ENCODE results near the gene SLC9A8. TPM values are rescaled to one million over a fixed set of nuclear protein-coding genes. Genes with fewer than 3 reads are reported as not detected.

Gene SLC9A8
- total and polyA plus RNA-seq, 2 of the 8 experiments (the other 6 are each of a cell fraction or from before 2014, with no cell fraction given), result 3.2 to 6.2 TPM

- H3K9ac ChIP-seq (replicated peaks in 1 of 4; ENCODE audit: extremely low read depth in 1 of 4, low read depth in 3 of 4, low read length in 3 of 4), result no peak overlapping the region
- H2AK5ac ChIP-seq (ENCODE audit: low read depth, low read length), result no peak overlapping the region
- H2BK15ac ChIP-seq (ENCODE audit: low read length), result no peak overlapping the region
- FAIRE-seq (no peak), DNase-seq (ENCODE audit: low read depth in 1 of 2, low spot score in 2 of 2) (no peak)
- no peak overlapping the region for H2BK12ac ChIP-seq (ENCODE audit: low read depth, low read length)
- WGBS, 2 experiments (ENCODE audit: extremely low coverage in 1 of 2, insufficient coverage in 1 of 2, insufficient read length in 1 of 2, insufficient replicate concordance in 2 of 2, low coverage in 1 of 2, low lambda C conversion rate in 2 of 2, missing lambda C conversion rate in 1 of 2), result 73% methylated on average over 2 of the region's 2 CpGs; no CpG with 5 or more reads in 1 of the 2 experiments
- H3K23me2 ChIP-seq (ENCODE audit: low read depth, low read length), result no peaks in the 10 kb centered on the region
- peaks cover 0 to 3% of the 10 kb centered on the region in 2 experiments for H4K20me1 ChIP-seq (replicated peaks in 1 of 2; ENCODE audit: control insufficient read depth in 1 of 2, insufficient read depth in 2 of 2, low read length in 2 of 2)
- peaks cover 0 to 17% (median 7%) of the 10 kb centered on the region in 4 experiments; a peak in 6 of 8 replicates for H3K36me3 ChIP-seq (ENCODE audit: control insufficient read depth in 2 of 4, insufficient read depth in 4 of 4, low read length in 3 of 4)
- H4K8ac ChIP-seq (ENCODE audit: extremely low read depth, insufficient read depth, low read length), result no peak overlapping the region
- no peak overlapping the region for H2AFZ ChIP-seq (ENCODE audit: low read length)
- H3K4me3 ChIP-seq (ENCODE audit: extremely low read depth in 1 of 4, insufficient read depth in 2 of 4, low read depth in 3 of 4, low read length in 4 of 4), result no peak overlapping the region
- POLR2A ChIA-PET (ENCODE audit: partially characterized antibody), result no interaction called here
- H4K91ac ChIP-seq (replicated peaks; ENCODE audit: insufficient read length, low read length), result no peak overlapping the region
- no peaks in the 10 kb centered on the region for H3K4me1 ChIP-seq (replicated peaks in 1 of 4; ENCODE audit: control insufficient read depth in 3 of 4, insufficient read depth in 4 of 4, low read length in 3 of 4)
- no peak overlapping the region for H3K14ac ChIP-seq (ENCODE audit: insufficient read length)
- H3K79me2 ChIP-seq (ENCODE audit: control insufficient read depth in 1 of 2, insufficient read depth in 2 of 2, low read length in 2 of 2), result no peaks in the 10 kb centered on the region
- no peak overlapping the region for H3K56ac ChIP-seq (replicated peaks; ENCODE audit: insufficient read length, low read depth, low read length)
- no peak overlapping the region for H2BK20ac ChIP-seq (ENCODE audit: low read length)
- H4K5ac ChIP-seq (ENCODE audit: insufficient read length, low read depth, low read length), result no peak overlapping the region
- no peak overlapping the region for H2BK120ac ChIP-seq (replicated peaks; ENCODE audit: low read depth, low read length)
- H3K9me3 ChIP-seq (ENCODE audit: insufficient read depth in 2 of 2, low read depth in 1 of 2, low read length in 1 of 2), result peaks cover 0 to 4% of the 10 kb centered on the region in 2 experiments; a peak in 1 of 4 replicates
- no peak overlapping the region for H3K4me2 ChIP-seq (ENCODE audit: insufficient read depth in 1 of 2, low read depth in 2 of 2, low read length in 2 of 2)
- H3K27me3 ChIP-seq (replicated peaks in 1 of 4; ENCODE audit: control insufficient read depth in 3 of 4, extremely low read depth in 1 of 4, insufficient read depth in 3 of 4, low read length in 3 of 4), result no peaks in the 10 kb centered on the region
- CTCF ChIA-PET (ENCODE audit: partially characterized antibody), result interaction anchor here (0.8 to 7.0 kb wide), 7 partner anchors 9 to 212 kb away, joined by 3 to 32 read pairs (median 3); no protein-coding TSS in a partner anchor
- no peaks in the 10 kb centered on the region for H3K79me1 ChIP-seq (ENCODE audit: low read depth, low read length)
- no peak overlapping the region for H3K27ac ChIP-seq (ENCODE audit: low read depth, low read length)
- H3K4ac ChIP-seq (replicated peaks; ENCODE audit: insufficient read length, low read depth, low read length), result no peak overlapping the region
- H2BK5ac ChIP-seq (ENCODE audit: low read depth, low read length), result no peak overlapping the region
- no peak overlapping the region for H3K23ac ChIP-seq (ENCODE audit: insufficient read length)
- H3K18ac ChIP-seq (ENCODE audit: extremely low read depth, low read length), result no peak overlapping the region
- TF ChIP-seq CREB1 (IDR thresholded peaks at IDR 0.05) (no peak), ZNF274 (IDR thresholded peaks at IDR 0.05; ENCODE audit: borderline replicate concordance, extremely low read depth, low read length) (no peak), KDM4A (IDR thresholded peaks at IDR 0.05; ENCODE audit: low read depth, low read length, severe bottlenecking) (no peak), NANOG (IDR thresholded peaks at IDR 0.05; ENCODE audit: insufficient read depth, low read depth, low read length, poor library complexity, severe bottlenecking) (no peak), RFX5 (IDR thresholded peaks at IDR 0.05; ENCODE audit: borderline replicate concordance, low read depth, low read length) (no peak), SAP30 (IDR thresholded peaks at IDR 0.05; ENCODE audit: insufficient read depth, insufficient replicate concordance, low read length) (no peak), TAF1 (IDR thresholded peaks at IDR 0.05; ENCODE audit: low read depth, low read length) (no peak), SIN3A (conservative IDR thresholded peaks at IDR 0.05 in 1 of 2, IDR thresholded peaks at IDR 0.05 in 1 of 2; ENCODE audit: low read depth in 1 of 2, low read length in 2 of 2) (no peak), EGR1 (IDR thresholded peaks at IDR 0.05; ENCODE audit: borderline replicate concordance, low read depth, low read length) (no peak), CBX5 (IDR thresholded peaks at IDR 0.05; ENCODE audit: low read depth, low read length) (no peak), RXRA (IDR thresholded peaks at IDR 0.05; ENCODE audit: insufficient read depth, low read depth, low read length) (no peak), GABPA (IDR thresholded peaks at IDR 0.05; ENCODE audit: borderline replicate concordance, insufficient read depth, low read length) (no peak)
These were observed 11.6 kb downstream of the SLC9A8 start for GRCh38 chr20:49824206-49824605.

All from H1 (cell line).